Stimulated activated CD4-positive, alpha-beta T cell treated with anti-CD3 and anti-CD28 coated beads, Interleukin-2, amount 100 ng/mL, for 48 hours (primary cell): ENCODE results near the gene CD96.
"Not testable (repeated sequence)": the region's sequence is repeated elsewhere in the genome, so short reads cannot be mapped to it uniquely, and the experiment has no call there.

Source experiments
- DNase-seq, 2 donors: peaks; one replicate each; pipeline ENCODE4 v3.0.0-alpha.2; 2020

Gene CD96

DNA sequence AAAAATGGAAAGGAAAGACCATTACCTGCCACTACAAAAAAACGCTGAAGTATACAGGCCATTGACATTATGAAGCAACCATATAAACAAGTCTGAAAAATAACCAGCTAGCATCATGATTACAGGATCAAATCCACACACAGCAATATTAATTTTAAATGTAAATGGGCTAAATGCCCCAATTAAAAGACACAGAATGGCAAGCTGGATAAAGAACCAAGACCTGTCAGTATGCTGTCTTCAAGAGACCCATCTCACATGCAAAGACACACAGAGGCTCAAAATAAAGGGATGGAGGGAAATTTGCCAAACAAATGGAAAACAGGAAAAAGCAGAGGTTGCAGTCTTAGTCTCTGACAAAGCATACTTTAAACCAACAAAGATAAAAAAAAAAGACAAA is 87.0 kb downstream of the CD96 start:
- DNase-seq = not testable (repeated sequence)

- not testable (repeated sequence) for DNase-seq
These were observed 88.6 kb downstream of the CD96 start for GRCh38 chr3:111630638-111631037.

DNA sequence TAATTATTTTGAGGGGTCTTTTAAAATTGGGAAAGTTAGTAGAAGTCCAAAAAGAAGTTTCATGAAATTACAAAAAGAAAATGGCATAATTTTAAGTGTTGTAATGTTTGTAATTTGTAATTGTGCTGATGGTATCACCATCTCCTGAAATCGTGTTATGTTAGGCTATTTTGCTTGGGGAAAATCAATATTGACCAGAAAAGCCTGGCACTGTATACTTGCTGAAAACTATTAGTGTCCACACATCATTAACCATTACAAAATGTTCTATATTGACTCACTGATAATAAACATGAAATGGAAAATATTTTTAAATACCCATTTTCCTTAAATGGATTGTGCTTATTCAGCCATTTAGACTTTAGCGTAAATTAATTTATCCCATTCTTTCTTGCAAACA is 93.4 kb downstream of the CD96 start:
- DNase-seq = no peak

DNA sequence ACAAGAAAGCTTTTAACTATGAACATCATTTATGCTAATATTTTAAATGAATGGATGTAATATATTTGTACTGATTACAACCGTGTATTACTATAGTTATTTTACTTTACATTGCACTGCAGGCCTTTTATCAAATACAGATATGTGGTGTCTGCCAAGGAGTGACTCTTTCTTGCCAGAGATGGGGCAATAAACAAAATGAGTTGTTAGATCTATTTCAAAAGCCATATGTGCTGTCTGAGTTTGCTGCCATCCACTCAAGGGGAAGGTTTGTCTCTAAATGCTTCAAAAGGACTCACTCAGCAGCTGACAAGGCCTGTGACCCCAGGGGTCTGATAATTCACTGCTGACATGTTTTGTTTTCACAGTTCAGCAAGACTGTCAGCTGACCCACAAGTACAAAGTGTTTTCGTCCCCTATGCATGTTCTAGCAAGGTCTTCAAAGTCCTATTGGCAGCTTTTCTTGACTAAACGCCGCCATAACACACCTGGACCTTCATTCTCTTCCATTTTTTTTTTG is 94.4 kb downstream of the CD96 start:
- no peak for DNase-seq

GRCh38 chr3:111639316-111639715 is 97.3 kb downstream of the CD96 start:
- DNase-seq = no peak

GRCh38 chr3:111648991-111649579 is 107.1 kb downstream of the CD96 start:
- no peak for DNase-seq

DNA sequence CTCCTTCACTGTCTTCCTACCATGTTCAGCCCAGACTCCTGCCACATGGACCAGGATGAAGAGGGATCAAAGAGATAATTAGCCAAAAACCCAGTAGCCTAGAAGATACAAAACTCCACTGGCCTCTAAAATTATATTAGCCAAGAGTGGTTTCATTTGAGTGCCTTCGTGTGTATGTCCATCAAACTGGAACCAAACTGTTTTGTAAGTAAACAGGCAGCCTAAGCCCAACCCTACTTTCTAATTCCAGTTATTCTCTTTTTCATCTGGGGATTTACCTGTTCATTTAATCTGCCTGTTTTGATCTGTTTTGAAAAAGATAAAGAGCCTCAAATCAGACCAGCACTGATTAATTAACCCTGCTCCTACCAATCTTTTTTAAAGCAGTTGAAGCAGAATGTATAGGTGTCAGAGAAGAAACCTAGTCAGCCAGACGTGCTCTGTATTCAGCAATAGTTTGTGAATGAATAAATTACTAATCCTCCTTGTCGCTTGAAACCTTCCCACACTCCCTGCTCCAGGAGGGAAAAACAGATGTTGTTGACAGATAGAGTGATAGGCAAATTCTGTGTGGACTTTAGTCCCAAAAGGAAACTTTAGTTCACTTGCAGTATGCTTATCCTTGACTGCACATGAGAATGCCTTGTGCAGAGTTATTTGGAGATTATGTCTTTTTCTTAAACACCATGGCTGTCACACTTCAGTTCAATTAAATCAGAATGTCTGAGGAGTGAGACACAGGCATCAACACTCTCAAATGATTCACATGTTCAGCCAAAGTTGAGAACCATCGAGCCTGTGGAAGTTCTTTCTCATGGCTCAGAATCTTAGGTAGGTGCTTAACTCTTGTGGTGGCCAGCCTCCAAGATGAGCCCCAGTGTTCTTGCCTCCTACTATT is 108.6 kb downstream of the CD96 start:
- DNase-seq = no peak

DNA sequence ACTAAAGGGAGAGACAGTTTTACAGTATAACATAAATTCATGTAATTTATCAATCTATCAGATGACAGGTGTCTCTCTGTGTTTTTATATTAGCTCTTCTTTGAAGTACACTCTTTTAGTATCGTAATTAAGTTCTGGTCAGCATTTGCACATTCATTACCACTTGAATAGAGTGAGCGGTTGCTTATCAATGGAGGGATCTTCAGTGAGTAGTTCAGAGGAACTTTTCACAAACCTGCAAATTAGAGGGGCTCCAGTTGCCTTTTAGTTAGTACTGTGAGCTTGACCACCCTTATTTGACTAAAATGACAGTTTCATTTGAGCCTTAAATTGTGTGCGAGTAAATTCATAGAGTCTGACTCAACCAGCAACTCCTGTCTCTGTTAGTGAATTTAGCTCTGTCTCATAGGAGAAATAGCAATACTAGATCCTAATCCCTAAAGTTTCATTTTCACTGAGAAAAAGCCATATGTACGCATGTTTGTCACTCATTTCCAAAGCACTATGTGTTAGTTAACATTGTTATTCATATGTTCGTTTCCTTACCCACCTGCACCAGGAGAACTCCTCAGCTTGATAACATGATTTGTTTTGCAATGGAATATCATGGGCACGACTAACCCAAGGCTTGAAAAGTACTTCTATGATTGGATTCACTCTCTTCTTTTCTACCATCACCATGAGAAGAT is 110.6 kb downstream of the CD96 start:
- DNase-seq = no peak

- no peak for DNase-seq
These were observed 111.8 kb downstream of the CD96 start for GRCh38 chr3:111653766-111654165.

GRCh38 chr3:111662012-111662411 is 120.0 kb downstream of the CD96 start:
- no peak for DNase-seq

- no peak for DNase-seq
These were observed 120.9 kb downstream of the CD96 start for GRCh38 chr3:111662907-111663306.

- DNase-seq = no peak
These were observed 124.2 kb downstream of the CD96 start for GRCh38 chr3:111666041-111666735.

DNA sequence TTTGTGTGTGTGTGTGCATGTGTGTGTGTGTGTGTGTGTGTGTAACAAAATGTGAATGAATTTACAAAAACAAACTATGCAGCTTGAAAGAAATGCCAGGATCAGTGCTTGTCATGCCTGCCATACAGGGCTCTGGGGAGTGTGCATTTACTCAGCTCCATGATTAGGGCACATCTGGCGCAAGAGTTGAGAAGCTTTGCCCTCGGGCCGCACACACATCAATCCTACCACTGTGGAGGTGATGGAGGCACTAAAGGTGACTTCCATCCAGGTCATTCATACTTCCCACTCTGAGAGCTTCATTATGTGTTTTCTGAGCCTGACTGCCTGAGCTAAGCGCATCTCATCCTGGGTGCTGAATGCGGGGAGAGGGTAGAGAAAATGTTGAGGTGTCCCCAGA is 125.2 kb downstream of the CD96 start:
- DNase-seq = no peak

- DNase-seq = peak; percentile 29 to 38
These were observed 125.7 kb downstream of the CD96 start for GRCh38 chr3:111667621-111668239.

DNA sequence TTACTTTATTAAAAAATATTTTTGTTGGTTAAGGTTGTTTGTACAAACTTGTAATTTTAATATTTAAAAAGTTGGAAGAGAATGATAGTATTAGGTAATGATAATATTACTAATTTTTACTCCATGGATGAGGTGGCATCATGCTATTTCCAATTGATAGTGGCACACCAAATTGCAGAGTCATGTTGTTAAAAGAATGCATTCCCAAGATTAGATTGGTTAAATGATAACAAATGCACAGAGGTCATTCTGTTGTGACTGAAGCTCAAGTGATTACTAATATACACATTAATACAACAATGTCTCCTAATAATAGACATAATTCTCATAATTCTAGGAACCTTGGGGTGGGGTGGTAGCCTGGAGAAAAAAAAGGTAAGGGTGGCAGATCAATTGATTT is 126.3 kb downstream of the CD96 start:
- DNase-seq = no peak

DNA sequence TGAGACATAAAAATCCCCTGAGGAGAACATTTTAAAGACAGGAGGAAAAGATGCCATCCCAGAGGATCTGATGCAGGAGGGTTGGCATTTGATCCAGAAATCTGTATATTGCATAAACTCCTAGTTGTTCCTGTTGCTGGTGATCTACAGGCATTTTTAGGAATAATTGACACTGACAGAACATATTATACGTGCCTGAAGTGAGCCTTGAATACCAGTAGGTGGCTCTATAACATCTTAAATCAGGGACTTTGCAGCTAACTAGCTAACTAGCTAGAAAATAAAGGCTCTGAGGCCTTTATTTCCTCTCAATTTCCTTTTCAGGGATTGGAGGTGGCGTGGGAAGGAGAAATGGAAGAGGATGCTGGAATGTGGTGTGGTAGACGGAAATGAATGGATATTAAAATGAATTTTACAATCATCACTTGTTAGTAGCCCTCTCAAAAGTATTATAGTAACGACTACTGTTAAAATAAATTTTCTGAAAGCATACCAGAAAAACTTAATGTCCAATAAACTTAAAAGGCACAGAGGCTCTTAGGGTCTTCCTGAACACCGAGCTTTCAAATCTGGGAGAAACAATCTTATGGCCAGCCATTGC is 127.0 kb downstream of the CD96 start:
- DNase-seq = no peak

GRCh38 chr3:111669926-111670630 is 128.1 kb downstream of the CD96 start:
- DNase-seq = no peak

GRCh38 chr3:111672461-111672860 is 130.5 kb downstream of the CD96 start:
- not testable (repeated sequence) for DNase-seq

- no peak for DNase-seq
These were observed 133.8 kb downstream of the CD96 start for GRCh38 chr3:111675846-111676210.

GRCh38 chr3:111676211-111677006 is 134.4 kb downstream of the CD96 start:
- no peak for DNase-seq

DNA sequence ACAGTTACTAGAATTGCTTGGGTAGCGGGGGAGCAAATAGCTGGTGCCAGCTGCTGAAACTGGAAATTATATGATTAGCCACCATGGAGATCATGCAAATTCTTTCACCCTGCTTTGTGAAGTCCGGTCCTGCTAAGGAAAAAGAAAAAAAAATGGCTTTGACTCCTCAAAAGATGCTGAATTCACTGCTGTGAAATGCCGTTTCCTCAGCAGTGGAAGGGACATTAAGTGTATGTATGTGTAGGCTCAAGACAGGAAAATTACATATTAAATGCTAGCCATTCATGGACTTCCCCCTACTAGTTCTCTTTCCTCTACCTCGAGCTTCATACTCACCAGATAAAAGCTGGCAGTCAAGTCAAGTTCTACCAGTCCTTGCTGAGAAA is 135.0 kb downstream of the CD96 start:
- no peak for DNase-seq
